Activated naive CD4-positive, alpha-beta T cell treated with anti-CD3 and anti-CD28 coated beads, Interleukin-2, amount 50 U/mL, for 72 hours (primary cell): Measurements from ENCODE around the gene AMER2. TPM values are rescaled to one million over a fixed set of nuclear protein-coding genes. Genes with fewer than 3 reads are reported as not detected.
A peak's percentile ranks its signal among the peaks of the same experiment; 100 is the strongest.

Source experiments
- ATAC-seq, 2 donors: fragments of 150-1000 bp; cut with Tn5 transposase; 2 replicates each; pipeline ENCODE4 v1.10.0; 2021; ENCODE audit warnings: mild to moderate bottlenecking in 2 of 2, moderate library complexity in 2 of 2
- DNase-seq, 2 donors: peaks; one replicate each; pipeline ENCODE4 v3.0.0; 2021 to 2022; ENCODE audit warnings: low spot score in 2 of 2
- H3K27ac Mint-ChIP-seq, 2 donors: one replicate each; pipeline ENCODE4 v1.8.0; 2022; ENCODE audit warnings: mild to moderate bottlenecking in 2 of 2, mixed read lengths in 2 of 2
- H3K36me3 Mint-ChIP-seq, 2 donors: one replicate each; pipeline ENCODE4 v1.8.0; 2022; ENCODE audit warnings: mixed read lengths in 2 of 2
- H3K9me3 Mint-ChIP-seq, 2 donors: one replicate each; pipeline ENCODE4 v1.8.0; 2022; ENCODE audit warnings: mixed read lengths in 2 of 2
- total RNA-seq, 2 donors: library from RNA; stranded (reverse); gene quantifications; one replicate each; pipeline ENCODE4 v1.2.3, GENCODE V29; 2022

AMER2 gene
- total RNA-seq, 2 donors from 2014 or later: not detected

DNA sequence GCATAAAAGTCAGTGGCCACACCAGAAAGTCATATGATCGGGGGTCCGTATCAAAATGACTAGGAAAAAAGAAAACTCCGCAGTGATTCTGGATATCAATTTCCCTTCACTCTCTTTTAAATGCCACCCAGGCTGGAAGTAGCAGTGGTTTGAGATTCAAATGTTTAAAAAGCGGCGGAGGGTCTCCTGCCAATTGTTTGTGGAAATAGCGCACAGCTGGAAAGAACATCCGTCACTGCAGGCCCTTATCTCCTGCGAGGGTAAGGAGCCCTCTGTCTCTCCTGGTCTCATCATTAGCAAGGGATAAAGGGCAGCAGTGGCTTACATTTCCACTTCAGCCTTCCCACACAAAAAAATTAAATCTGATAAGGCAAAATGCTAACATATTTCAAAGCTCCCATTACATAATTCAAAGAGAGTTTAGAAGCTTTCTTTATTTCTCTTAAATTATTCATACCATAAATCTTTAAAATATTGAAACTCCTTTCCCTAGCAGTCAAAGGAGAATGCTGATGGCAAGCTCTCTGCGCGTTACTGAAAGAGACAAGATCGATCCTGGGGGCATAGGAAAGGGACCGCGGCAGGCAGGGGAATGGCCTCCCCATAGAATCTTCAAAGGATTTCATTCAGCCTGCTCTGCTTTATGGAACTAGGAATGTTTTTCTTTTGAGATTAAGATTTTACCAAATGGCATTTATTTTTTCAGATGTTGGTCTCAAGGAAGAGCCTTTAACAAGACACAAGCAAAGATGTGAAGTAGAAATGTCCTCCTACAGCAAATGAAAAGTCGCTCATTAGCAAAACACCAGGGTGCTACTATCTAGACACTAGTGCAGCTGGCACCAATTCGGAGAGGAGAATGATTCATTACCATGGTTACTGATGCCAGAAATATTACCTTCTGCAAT lies 35.0 kb downstream of the AMER2 start:
- Mint-ChIP-seq H3K27ac (no peak overlapping the region), H3K9me3 (peaks cover 0 to 5% of the 10 kb centered on the region in 2 donors), H3K36me3 (no peaks in the 10 kb centered on the region)
- DNase-seq (no peak), ATAC-seq (no peak)

- DNase-seq (no peak), ATAC-seq (no peak)
- Mint-ChIP-seq H3K9me3 (peaks cover 0 to 5% of the 10 kb centered on the region in 2 donors), H3K36me3 (no peaks in the 10 kb centered on the region), H3K27ac (no peak overlapping the region)
Observed at GRCh38 chr13:25135896-25136295, 36.2 kb downstream of the AMER2 start.

DNA sequence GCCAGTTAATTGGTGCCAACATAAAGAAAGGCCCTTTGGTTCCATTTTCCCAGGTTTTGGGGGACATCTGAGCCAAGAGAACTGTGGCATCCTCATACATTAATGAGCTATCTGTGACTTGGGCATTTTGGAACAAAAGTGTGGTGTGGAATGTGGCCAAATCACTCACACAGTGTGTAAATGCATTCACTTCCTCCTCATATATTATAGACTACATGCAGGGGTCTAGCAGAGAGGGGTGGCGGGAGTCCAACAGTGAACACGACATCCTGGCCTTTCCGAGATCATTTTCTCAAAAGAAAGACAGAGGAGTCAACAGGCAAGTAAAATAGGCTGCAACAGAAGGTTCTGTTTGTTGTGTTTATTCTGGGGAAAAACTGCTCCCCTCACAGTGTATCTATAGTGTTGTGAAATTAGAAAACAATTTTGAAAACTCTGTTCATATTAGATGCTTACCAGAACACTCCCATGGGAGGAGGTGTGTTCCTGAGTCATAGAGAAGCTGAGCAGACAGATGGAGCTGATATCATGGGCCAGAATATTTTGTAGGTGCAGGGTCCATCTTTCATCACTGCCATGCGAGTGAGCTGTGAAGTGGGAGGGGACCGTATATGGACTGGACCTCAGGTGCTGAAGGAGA lies 39.2 kb downstream of the AMER2 start:
- Mint-ChIP-seq H3K9me3 (peaks cover 0 to 5% of the 10 kb centered on the region in 2 donors), H3K36me3 (no peaks in the 10 kb centered on the region), H3K27ac (no peak overlapping the region)
- DNase-seq: no peak
- no peak for ATAC-seq

DNA sequence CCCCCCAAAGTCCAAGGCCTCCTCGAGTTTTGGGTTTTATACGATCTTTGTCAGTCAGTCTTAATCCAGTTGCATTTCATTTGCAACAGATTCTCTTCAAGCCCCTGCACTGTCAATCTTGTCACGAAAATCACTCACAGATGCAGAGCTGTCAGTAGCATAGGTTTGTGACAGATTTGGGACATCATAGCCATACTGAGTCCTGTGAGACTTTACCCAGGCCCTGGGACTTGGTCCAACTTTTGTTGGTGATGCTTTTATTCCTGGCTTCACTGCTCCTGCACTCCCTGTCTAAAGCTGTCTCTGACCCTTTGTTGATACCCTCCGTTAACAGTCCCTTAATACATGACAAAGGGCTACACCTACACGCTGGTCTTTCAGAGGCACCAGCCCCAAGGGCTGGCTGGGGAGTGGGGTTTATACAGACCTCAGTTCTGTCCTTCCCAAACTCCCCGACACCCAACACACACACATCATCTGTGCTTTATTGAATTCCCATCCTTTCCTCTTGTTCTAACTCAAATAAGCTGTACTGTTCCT lies 40.1 kb downstream of the AMER2 start:
- peaks cover 0 to 5% of the 10 kb centered on the region in 2 donors for H3K9me3 Mint-ChIP-seq

DNA sequence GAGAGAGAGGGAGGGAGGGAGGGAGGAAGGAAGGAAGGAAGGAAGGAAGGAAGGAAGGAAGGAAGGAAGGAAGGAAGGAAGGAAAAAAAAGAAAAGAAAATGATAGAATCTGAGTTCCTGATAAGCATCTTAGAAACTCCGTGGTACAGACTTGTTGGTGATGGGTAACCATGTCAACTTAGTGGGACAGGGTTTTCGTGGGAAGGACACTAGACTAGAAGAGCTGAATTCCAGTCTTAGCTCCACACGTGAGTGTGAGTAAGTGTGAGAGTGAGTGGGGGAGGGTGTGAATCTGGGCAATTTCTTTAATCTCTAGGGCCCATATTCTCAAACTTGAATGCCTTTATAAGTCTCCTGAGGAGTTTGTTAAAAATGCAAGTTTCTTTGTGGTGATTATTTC lies 41.1 kb downstream of the AMER2 start:
- ATAC-seq: no peak
- H3K36me3 Mint-ChIP-seq: no peaks in the 10 kb centered on the region
- H3K9me3 Mint-ChIP-seq: peaks cover 0 to 5% of the 10 kb centered on the region in 2 donors
- no peak overlapping the region for H3K27ac Mint-ChIP-seq
- no peak for DNase-seq

More for the DNA sequence above, 40.1 kb downstream of the AMER2 start:
- DNase-seq (no peak), ATAC-seq (no peak)
- H3K27ac Mint-ChIP-seq: no peak overlapping the region
- no peaks in the 10 kb centered on the region for H3K36me3 Mint-ChIP-seq

GRCh38 chr13:25118378-25118905 lies 53.6 kb downstream of the AMER2 start:
- Mint-ChIP-seq H3K9me3 (peaks cover 0 to 12% of the 10 kb centered on the region in 2 donors), H3K36me3 (peaks cover 0 to 17% of the 10 kb centered on the region in 2 donors), H3K27ac (peak overlapping the region in 1 of 2 donors; percentile 10)
- ATAC-seq (no peak), DNase-seq (no peak)

DNA sequence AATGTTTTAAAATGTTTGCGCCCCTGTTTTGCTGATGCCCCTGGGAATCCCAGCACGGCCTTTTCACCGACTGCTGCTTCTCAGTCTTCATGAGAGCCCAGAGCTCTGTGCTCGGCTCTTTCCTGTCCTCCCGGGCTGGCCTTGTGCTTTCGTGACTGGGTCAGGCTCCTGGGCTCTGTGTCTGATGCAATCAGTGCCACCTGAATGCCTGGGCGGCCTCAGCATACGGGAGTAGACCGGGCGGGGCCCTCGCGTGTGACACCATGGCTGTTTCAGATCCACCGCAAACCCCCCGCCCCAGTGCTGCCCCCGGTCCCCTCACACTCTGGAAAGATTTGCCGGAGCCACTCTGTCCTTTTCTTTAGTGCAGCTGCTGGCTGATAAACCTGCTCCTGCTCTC lies 54.8 kb downstream of the AMER2 start:
- H3K36me3 Mint-ChIP-seq: peaks cover 0 to 17% of the 10 kb centered on the region in 2 donors
- no peak overlapping the region for H3K27ac Mint-ChIP-seq
- no peak for ATAC-seq
- H3K9me3 Mint-ChIP-seq: peaks cover 0 to 6% of the 10 kb centered on the region in 2 donors
- no peak for DNase-seq

- Mint-ChIP-seq H3K9me3 (no peaks in the 10 kb centered on the region), H3K36me3 (peaks cover 0 to 17% of the 10 kb centered on the region in 2 donors), H3K27ac (no peak overlapping the region)
- ATAC-seq (no peak), DNase-seq (no peak)
Observed at GRCh38 chr13:25116044-25116443, 56.0 kb downstream of the AMER2 start.

- ATAC-seq (peak; percentile 73 to 75), DNase-seq (peak; percentile 63 to 74)
- H3K36me3 Mint-ChIP-seq: peaks cover 0 to 3% of the 10 kb centered on the region in 2 donors
- H3K9me3 Mint-ChIP-seq: no peaks in the 10 kb centered on the region
- no peak overlapping the region for H3K27ac Mint-ChIP-seq
Observed at GRCh38 chr13:25114220-25114619, 57.9 kb downstream of the AMER2 start.

GRCh38 chr13:25112695-25113255 lies 59.3 kb downstream of the AMER2 start:
- Mint-ChIP-seq H3K27ac (no peak overlapping the region), H3K9me3 (no peaks in the 10 kb centered on the region), H3K36me3 (no peaks in the 10 kb centered on the region)
- DNase-seq (no peak), ATAC-seq (no peak)

Other genes with a start within 250 kb of the AMER2 start
- gene PABPC3, start 76.2 kb downstream of the AMER2 start, total RNA-seq: under 1 TPM; 0.20 to 0.29 TPM
- gene MTMR6, start 115.2 kb upstream of the AMER2 start, total RNA-seq: 1 to 10 TPM; 4.8 to 10.0 TPM
- gene NUP58, start 129.3 kb upstream of the AMER2 start, total RNA-seq: 100 to 1,000 TPM in 1 of 2 donors, 10 to 100 TPM in 1; 98.7 to 138 TPM
- under 1 TPM; 0.25 to 0.33 TPM for gene ATP8A2, start 199.7 kb upstream of the AMER2 start, total RNA-seq